GM23248 (cell line): Measurements from ENCODE around the gene ASAP2. TPM values are rescaled to one million over a fixed set of nuclear protein-coding genes. Genes with fewer than 3 reads are reported as not detected.

Experiments used
- DNase-seq: peaks from one replicate; pipeline ENCODE4 v3.0.0-alpha.2; 2015
- H2AFZ ChIP-seq: fragments of 200-600 bp; sonication (generic); 2 replicates; pipeline ENCODE4 v1.6.1; 2016; ENCODE audit warnings: antibody characterized with exemption
- H3F3A ChIP-seq: fragments of 200-600 bp; sonication (generic); 2 replicates; pipeline ENCODE4 v1.6.1; 2016; ENCODE audit warnings: mild to moderate bottlenecking, antibody characterized with exemption, mixed run types; ENCODE audit not compliant: insufficient read depth
- H3K27ac ChIP-seq: fragments of 200-600 bp; sonication (generic); 2 replicates; pipeline ENCODE4 v1.5.1; 2016; ENCODE audit warnings: mild to moderate bottlenecking
- H3K27me3 ChIP-seq: fragments of 200-600 bp; sonication (generic); replicated peaks from 2 replicates; pipeline ENCODE4 v1.6.1; 2016; ENCODE audit warnings: mild to moderate bottlenecking; ENCODE audit not compliant: insufficient read depth
- H3K36me3 ChIP-seq: fragments of 200-600 bp; sonication (generic); 2 replicates; pipeline ENCODE4 v1.6.1; 2016; ENCODE audit warnings: low read depth, mild to moderate bottlenecking
- H3K4me1 ChIP-seq: fragments of 200-600 bp; sonication (generic); 2 replicates; pipeline ENCODE4 v1.6.1; 2016; ENCODE audit warnings: mild to moderate bottlenecking; ENCODE audit not compliant: insufficient read depth
- H3K4me2 ChIP-seq: fragments of 200-600 bp; sonication (generic); one replicate; pipeline ENCODE4 v1.6.1; 2016; ENCODE audit warnings: mild to moderate bottlenecking; ENCODE audit not compliant: unreplicated experiment
- H3K4me3 ChIP-seq: fragments of 200-600 bp; sonication (generic); 2 replicates; pipeline ENCODE4 v1.5.1; 2016; ENCODE audit warnings: mild to moderate bottlenecking
- H3K79me2 ChIP-seq: fragments of 200-600 bp; sonication (generic); 2 replicates; pipeline ENCODE4 v1.6.1; 2016; ENCODE audit warnings: mild to moderate bottlenecking; ENCODE audit not compliant: insufficient read depth
- H3K9ac ChIP-seq: fragments of 200-600 bp; sonication (generic); 2 replicates; pipeline ENCODE4 v1.6.1; 2016; ENCODE audit warnings: mild to moderate bottlenecking
- H3K9me2 ChIP-seq: fragments of 200-600 bp; sonication (generic); 2 replicates; pipeline ENCODE4 v1.6.1; 2016; ENCODE audit warnings: mixed run types, mild to moderate bottlenecking, moderate library complexity; ENCODE audit not compliant: insufficient read depth
- H3K9me3 ChIP-seq: fragments of 200-600 bp; sonication (generic); one replicate; pipeline ENCODE4 v1.6.1; 2017; ENCODE audit warnings: low read depth
- H4K20me1 ChIP-seq: fragments of 200-600 bp; sonication (generic); 2 replicates; pipeline ENCODE4 v1.6.0; 2016; ENCODE audit not compliant: insufficient read depth
- EZH2 ChIP-seq: fragments of 200-600 bp; sonication (generic); IDR thresholded peaks from 2 replicates; pipeline ENCODE4 v1.6.1; 2018; ENCODE audit warnings: antibody characterized with exemption, mild to moderate bottlenecking; ENCODE audit not compliant: insufficient read depth, poor library complexity, severe bottlenecking
- EZH2phosphoT487 ChIP-seq: fragments of 200-600 bp; sonication (generic); IDR thresholded peaks from 2 replicates; pipeline ENCODE4 v1.6.1; 2018; ENCODE audit warnings: antibody characterized with exemption, moderate library complexity, mild to moderate bottlenecking, low read depth; ENCODE audit not compliant: insufficient read depth
- WGBS, 2 experiments: methylation state at CpG; one replicate each; pipeline ENCODE4 v1.1.6; 2015 to 2017; ENCODE audit warnings: low lambda C conversion rate in 2 of 2, low coverage in 1 of 2; ENCODE audit errors: missing lambda C conversion rate in 2 of 2; 5-methylcytosine and 5-hydroxymethylcytosine counted together
- in situ Hi-C: fragments of 300-500 bp; cut with MboI; formaldehyde crosslinking; loops from 2 replicates; pipeline ENCODE4 v1.15.0; 2020
- polyA plus RNA-seq: library from polyadenylated mRNA; unstranded; fragments of >200 nt; fragmentation: Nextera tagmentation; extraction: Ambion mirVana; gene quantifications from 2 replicates; pipeline ENCODE4 v1.2.1, GENCODE V29; 2016
- total RNA-seq: library from RNA; depleted of rRNA; stranded (reverse); fragments of >200 nt; shearing (Covaris generic); gene quantifications from 2 replicates; pipeline ENCODE4 v1.2.3, GENCODE V29; 2014

The ASAP2 gene
- total and polyA plus RNA-seq, 2 experiments from 2014 or later, result 8.8 to 49.6 TPM

GRCh38 chr2:9212010-9212635 is 5.5 kb downstream of the ASAP2 start:
- H3K27ac ChIP-seq, result peak overlapping the region; percentile 67
- H3K9me2 ChIP-seq, result no peaks in the 10 kb centered on the region
- no peak overlapping the region for H2AFZ ChIP-seq
- no peaks in the 10 kb centered on the region for H3K27me3 ChIP-seq
- peaks cover 14% of the 10 kb centered on the region for H3F3A ChIP-seq
- H3K9me3 ChIP-seq, result no peaks in the 10 kb centered on the region
- no peaks in the 10 kb centered on the region for H3K36me3 ChIP-seq
- H3K4me1 ChIP-seq, result peaks cover 54% of the 10 kb centered on the region
- peak; percentile 39 for DNase-seq
- no peak overlapping the region for H3K4me3 ChIP-seq
- TF ChIP-seq EZH2 (no peak), EZH2phosphoT487 (no peak)
- WGBS, 2 experiments, result 77 to 81% methylated on average over 9 of the region's 9 CpGs
- H3K9ac ChIP-seq, result peak overlapping the region; percentile 63
- in situ Hi-C loops, result no loop called here
- H3K4me2 ChIP-seq, result peak overlapping the region; percentile 45
- no peaks in the 10 kb centered on the region for H4K20me1 ChIP-seq
- H3K79me2 ChIP-seq, result peaks cover 99% of the 10 kb centered on the region

- peak; percentile 44 for DNase-seq
- Histone ChIP-seq H3K4me1 (peaks cover 61% of the 10 kb centered on the region), H3K9me2 (no peaks in the 10 kb centered on the region), H4K20me1 (no peaks in the 10 kb centered on the region), H3K36me3 (no peaks in the 10 kb centered on the region), H3K79me2 (peaks cover 99% of the 10 kb centered on the region), H3K9me3 (no peaks in the 10 kb centered on the region), H3K9ac (peak overlapping the region; percentile 8; the same call in 1 of the 2 replicates), H3K27ac (peak overlapping the region; percentile 67), H3F3A (peaks cover 14% of the 10 kb centered on the region), H2AFZ (no peak overlapping the region), H3K4me2 (peak overlapping the region; percentile 45), H3K4me3 (no peak overlapping the region), H3K27me3 (no peaks in the 10 kb centered on the region)
- in situ Hi-C loops, result no loop called here
- TF ChIP-seq EZH2phosphoT487 (no peak), EZH2 (no peak)
- 49 to 52% methylated on average over 18 to 19 of the region's 19 CpGs for whole genome bisulfite sequencing, 2 experiments
Observed at GRCh38 chr2:9212661-9213411, 6.2 kb downstream of the ASAP2 start.

- whole genome bisulfite sequencing, 2 experiments, result 83 to 94% methylated on average over 2 of the region's 2 CpGs
- Histone ChIP-seq H3K4me3 (no peak overlapping the region), H3K9ac (peak overlapping the region; percentile 8; the same call in 1 of the 2 replicates), H3K4me2 (peak overlapping the region; percentile 45), H3K79me2 (peaks cover 100% of the 10 kb centered on the region), H2AFZ (no peak overlapping the region), H3K9me3 (no peaks in the 10 kb centered on the region), H3K36me3 (no peaks in the 10 kb centered on the region), H3K4me1 (peaks cover 68% of the 10 kb centered on the region), H3K9me2 (no peaks in the 10 kb centered on the region), H4K20me1 (no peaks in the 10 kb centered on the region), H3F3A (peaks cover 17% of the 10 kb centered on the region), H3K27ac (peak overlapping the region; percentile 67), H3K27me3 (no peaks in the 10 kb centered on the region)
- DNase-seq, result no peak
- no peak for TF ChIP-seq EZH2
- TF ChIP-seq EZH2phosphoT487, result no peak
- in situ Hi-C loops, result no loop called here
Observed at GRCh38 chr2:9213477-9214051, 7.0 kb downstream of the ASAP2 start.

- DNase-seq, result no peak
- WGBS, 2 experiments, result 93 to 95% methylated on average over 8 of the region's 8 CpGs
- Histone ChIP-seq H3K27ac (no peak overlapping the region), H3K4me2 (no peak overlapping the region), H3K27me3 (no peaks in the 10 kb centered on the region), H3K9me3 (no peaks in the 10 kb centered on the region), H3K9me2 (no peaks in the 10 kb centered on the region), H3K79me2 (peaks cover 100% of the 10 kb centered on the region), H3K4me3 (no peak overlapping the region), H3K9ac (no peak overlapping the region), H4K20me1 (no peaks in the 10 kb centered on the region), H3F3A (peaks cover 23% of the 10 kb centered on the region), H2AFZ (no peak overlapping the region), H3K4me1 (peaks cover 73% of the 10 kb centered on the region), H3K36me3 (no peaks in the 10 kb centered on the region)
- TF ChIP-seq EZH2phosphoT487, result no peak
- no peak for TF ChIP-seq EZH2
- in situ Hi-C loops, result no loop called here
Observed at GRCh38 chr2:9214873-9215272, 8.3 kb downstream of the ASAP2 start.
